HG03378 (cell line): ENCODE data around the gene NUDC.
"Not testable (repeated sequence)": the region's sequence is repeated elsewhere in the genome, so short reads cannot be mapped to it uniquely, and the experiment has no call there.

Experiments
- ATAC-seq: cut with Tn5 transposase; IDR thresholded peaks from one replicate; pipeline ENCODE4 v1.9.1; 2021; ENCODE audit warnings: mild to moderate bottlenecking, moderate library complexity; ENCODE audit not compliant: unreplicated experiment

NUDC gene

GRCh38 chr1:26921540-26922430 lies at the start of gene NUDC:
NUDC (plus strand) TSS chr1:26921743; CDS start chr1:26921849, 106 bp downstream.
- ATAC-seq = peak; percentile 91

GRCh38 chr1:26873097-26873496 lies 48.4 kb upstream of the NUDC start:
- ATAC-seq = not testable (repeated sequence)

- ATAC-seq = no peak
Measured at GRCh38 chr1:26874896-26875295, 46.6 kb upstream of the NUDC start.

GRCh38 chr1:26877326-26877725 lies 44.2 kb upstream of the NUDC start:
- no peak for ATAC-seq

GRCh38 chr1:26879793-26880192 lies 41.8 kb upstream of the NUDC start:
- no peak for ATAC-seq

- ATAC-seq = not testable (repeated sequence)
Measured at GRCh38 chr1:26881611-26882010, 39.9 kb upstream of the NUDC start.

DNA sequence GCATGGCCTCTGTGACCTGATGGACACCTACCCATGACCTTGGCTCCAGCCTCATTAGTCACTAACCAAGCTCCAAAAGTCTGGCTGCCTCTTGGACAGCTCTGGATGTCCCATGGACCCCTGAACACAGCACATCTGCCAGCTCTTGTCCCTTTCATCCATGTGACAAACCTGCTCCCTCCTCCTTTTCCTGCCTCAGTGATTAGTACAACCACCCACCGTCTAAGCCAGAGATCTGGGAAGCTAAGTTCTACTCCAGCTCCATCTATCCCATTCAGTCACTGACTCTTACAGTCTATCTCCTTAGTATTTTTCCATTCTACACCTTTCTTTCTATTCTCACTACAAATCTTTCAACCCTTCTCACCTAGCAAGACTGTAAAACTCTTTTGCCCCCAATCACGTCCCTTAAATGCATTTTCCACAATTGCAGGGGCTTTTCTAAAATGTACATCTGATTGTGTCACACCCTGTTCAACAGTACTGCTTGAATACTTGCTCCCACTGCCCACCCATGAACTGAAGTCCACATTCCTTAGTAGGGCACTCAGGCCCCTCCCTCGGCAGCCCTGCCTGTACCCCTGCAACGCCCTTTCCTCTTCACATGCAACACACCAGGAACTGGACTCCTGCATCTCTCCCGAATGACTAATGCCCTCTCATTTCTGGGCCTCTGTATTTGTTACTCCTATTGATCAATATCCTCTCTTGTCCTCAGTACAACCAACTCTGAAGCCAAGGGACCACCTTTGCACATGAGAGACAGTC lies 38.7 kb upstream of the NUDC start:
- no peak for ATAC-seq

- ATAC-seq = no peak
Measured at GRCh38 chr1:26887125-26887524, 34.4 kb upstream of the NUDC start.

GRCh38 chr1:26888231-26888630 lies 33.3 kb upstream of the NUDC start:
- no peak for ATAC-seq

DNA sequence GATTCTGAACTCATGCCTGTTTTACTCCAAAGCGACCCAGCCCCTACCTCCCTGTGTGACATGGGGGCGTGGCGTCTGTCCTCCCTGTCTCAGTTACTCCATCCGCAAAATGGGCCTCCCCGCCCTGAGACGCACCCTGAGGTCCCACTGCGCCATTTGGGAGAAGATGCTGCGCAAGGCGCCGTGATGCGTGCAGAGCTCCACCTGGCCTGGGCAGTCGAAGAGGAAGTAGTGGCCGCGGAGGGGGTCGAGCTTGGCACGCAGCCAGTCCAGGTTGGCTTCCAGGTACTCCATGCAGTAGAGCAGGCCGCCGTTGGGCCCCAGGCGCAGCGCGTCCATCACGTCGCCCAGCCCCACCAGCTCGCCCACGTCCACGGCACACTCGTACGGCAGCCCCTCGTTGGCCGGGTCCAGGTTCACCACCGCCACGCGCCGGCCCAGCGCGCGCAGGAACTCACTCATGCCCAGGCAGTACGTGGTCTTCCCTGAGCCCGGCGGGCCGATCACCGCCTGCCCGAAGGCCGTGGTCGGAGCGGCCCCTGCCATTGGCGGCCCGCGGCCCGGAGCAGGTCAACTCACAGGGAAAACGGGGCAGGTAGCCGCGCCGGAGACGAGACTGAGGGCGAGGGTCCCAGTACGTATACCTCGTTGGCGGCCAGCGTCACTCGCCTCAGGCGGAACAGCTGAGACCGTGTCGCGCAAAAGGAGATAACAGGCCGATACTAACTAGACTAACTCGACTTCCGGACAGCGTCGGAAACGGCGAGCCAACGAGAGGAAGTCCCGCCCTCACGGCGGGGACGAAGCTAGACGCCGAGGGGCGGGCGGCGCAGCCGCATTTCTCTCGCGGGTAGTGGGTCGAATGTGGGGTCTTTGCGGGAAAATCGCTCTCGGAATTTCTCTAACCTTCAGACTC lies 31.7 kb upstream of the NUDC start, which contains the start of gene GPN2:
Gene GPN2, minus strand, starts transcription at position 733 of the 916 bp plus-strand sequence. Its CDS starts 187 bp downstream, at position 546.
- ATAC-seq = peak; percentile 61

DNA sequence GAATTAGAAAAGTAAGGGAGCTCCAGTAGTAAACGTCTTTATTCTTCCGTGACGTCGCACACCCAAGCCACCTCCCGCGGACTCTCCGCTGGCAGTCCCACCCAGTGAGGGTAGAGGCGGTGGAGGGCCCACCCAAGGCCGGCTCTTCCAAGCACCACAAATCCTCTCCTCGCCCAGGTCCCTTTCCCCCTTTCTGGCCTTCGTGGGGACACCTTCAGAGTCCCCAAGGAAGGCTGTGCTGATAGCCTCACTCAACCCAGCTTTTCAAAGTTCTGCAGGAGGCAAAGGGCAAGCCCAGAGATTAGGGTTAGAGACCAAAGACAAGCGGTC lies 31.1 kb upstream of the NUDC start:
- peak; percentile 12 for ATAC-seq

DNA sequence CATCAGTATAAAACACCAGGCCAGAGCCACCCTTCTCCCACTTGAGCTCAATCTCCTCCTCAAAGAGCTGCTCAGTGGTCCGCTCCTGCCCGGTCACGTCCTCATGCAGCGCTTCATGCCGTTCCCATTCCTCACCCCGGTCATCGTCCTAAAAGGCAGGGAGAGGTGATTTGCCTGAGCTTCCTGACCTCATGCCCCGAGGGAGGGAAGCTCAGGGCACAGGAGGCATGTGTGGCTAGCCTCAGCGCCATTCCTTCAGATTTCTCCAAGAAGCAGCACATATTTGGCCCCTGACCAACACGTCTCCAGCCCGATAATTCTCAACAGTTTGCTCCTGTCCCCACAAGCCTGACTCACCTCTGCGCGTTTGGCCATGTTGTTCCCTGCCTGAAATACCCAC lies 27.3 kb upstream of the NUDC start:
- no peak for ATAC-seq

- no peak for ATAC-seq
Measured at GRCh38 chr1:26897351-26897750, 24.2 kb upstream of the NUDC start.

GRCh38 chr1:26900001-26900814 lies 21.3 kb upstream of the NUDC start, which contains the start of gene GPATCH3:
GPATCH3 (minus strand) TSS chr1:26900467; CDS start chr1:26900442, 25 bp downstream.
- ATAC-seq = peak; percentile 64

- ATAC-seq = no peak
Measured at GRCh38 chr1:26900815-26901511, 20.6 kb upstream of the NUDC start.

DNA sequence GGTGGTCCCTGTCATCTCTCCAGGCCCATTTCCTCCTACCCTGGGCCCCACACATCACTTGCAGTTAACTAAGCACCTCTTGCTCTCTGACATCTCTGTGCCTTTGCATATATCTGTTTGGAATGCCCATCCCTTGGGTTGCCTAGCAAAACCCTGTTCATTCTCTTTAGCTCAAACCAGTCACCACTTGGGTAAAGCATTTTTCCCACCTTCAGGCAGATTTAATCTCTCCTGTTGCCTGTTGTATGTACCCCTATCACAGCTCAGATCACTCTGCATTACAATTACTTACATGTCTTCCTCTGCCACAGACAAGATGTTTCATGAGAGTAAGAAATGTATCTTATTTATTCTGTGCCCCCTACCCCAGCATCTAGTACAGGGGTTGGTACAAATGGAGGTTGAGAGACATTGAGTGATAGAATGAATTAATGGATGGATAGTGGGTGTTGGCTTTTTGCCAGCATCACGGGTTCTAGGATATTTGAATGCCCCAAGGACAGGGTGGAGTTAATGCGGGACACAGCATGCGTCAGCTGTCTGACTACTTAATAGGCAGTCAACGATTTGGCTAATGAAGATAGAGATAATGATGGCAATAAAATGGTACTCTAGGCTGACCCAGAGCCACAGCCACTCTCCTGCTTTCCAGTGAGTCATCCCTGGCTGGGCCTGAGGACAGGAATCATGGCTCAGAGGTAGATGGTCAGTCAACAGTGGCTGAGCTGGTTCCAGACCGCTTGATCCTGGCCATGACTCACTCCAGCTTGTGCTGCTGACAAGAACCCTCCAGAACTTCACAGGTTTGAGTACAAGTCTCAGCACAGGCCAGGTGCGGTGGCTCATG lies 14.2 kb upstream of the NUDC start:
- no peak for ATAC-seq

- no peak for ATAC-seq
Measured at GRCh38 chr1:26909951-26910342, 11.6 kb upstream of the NUDC start.

- no peak for ATAC-seq
Measured at GRCh38 chr1:26910343-26911160, 11.0 kb upstream of the NUDC start.
